Stimulated activated CD4-positive, alpha-beta T cell treated with anti-CD3 and anti-CD28 coated beads, Interleukin-4, amount 100 ng/mL, for 1 hour (primary cell): ENCODE data around the gene PIAS4.
"Not testable (repeated sequence)": the region's sequence is repeated elsewhere in the genome, so short reads cannot be mapped to it uniquely, and the experiment has no call there.

Source experiments
- DNase-seq: peaks from one replicate; pipeline ENCODE4 v3.0.0-alpha.2; 2020

The PIAS4 gene

DNA sequence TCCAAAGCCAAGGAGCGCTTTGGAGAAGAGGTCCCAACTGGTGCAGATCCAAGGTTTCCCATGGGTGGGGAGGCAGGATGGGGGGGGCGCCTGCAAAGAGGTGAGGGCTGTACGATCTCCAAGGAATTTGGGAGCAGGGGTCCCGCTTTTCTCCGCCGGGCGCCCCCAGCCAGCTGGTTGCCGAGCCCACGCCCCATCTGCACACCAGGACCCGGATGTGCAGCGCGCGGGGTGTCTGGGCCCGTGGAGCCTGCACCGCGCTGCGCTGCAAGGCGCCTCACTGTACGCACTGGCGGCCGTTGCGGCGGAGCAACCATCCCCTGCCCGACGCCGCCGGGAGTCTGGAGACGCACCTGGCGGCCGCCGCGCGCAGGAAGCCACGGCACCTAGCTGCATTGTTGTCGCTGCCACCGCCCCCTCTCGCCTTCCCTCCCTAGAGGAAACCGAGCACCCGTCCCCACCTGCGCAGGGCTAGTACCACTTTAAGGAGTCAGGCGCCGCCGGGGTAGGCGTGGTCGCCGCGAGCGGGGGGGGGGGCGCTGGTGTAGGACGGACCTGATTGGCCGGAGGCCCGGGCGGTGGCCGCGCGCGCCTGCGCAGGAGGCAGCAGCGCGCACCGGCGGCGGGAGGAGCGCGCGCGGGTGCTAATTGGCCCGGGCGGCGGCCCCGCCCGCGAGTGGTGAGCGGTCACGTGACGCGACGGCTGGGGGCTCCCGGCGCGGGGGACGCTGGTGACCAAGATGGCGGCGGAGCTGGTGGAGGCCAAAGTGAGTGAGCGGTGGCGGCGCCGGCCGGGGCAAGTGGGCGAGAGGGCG is at the start of gene PIAS4:
Gene PIAS4 (plus strand): TSS at position 716 of the 815 bp plus-strand sequence. CDS start 25 bp downstream, at position 741.
- DNase-seq: peak; percentile 93

DNA sequence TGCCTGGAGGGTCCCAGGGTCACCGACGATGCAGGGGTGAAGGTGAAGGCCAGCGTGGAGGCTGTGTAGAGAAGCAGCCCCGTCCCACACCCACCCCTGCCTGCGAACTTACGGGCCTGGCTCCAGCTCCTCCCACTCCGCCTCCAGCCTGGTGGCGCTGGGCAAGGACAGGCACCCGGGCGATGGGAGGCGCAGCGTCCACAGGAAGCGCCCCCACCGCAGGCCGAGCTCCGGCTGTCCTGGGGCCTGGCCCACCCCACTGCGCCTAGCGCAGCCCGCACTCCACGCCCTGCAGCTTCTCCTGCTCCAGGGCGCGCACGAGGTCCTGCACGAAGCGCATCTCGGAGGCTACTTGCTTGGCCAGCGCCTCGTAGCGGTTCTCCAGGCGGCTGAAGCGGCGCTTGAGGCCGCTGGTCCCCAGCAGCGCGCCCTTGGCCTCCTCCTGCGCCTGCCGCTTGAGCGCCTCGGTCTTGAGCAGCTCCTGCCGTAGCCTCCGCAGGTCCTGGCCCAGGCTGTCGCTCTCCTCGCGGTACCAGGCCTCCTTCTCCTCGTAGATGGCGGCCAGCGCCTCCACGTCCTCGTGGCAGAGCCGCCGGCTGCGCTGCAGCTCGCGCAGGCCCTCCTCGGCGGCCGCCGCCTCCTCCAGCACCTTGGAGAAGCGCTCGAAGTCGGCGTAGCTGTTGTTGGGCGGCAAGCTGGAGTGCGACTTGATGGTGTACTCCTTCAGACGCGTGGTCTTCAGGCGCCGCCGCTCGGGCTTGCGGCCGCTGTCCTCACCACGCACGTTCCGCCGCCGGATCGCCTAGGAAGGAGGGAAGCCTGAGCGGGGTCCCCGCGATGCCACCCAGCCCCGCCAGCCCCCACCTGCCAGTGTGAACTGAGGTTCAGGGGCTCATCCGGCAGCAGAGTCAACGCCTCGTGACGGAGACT is 48.4 kb upstream of the PIAS4 start:
- DNase-seq: no peak

GRCh38 chr19:3959766-3960131 is 47.8 kb upstream of the PIAS4 start:
- DNase-seq: no peak

DNA sequence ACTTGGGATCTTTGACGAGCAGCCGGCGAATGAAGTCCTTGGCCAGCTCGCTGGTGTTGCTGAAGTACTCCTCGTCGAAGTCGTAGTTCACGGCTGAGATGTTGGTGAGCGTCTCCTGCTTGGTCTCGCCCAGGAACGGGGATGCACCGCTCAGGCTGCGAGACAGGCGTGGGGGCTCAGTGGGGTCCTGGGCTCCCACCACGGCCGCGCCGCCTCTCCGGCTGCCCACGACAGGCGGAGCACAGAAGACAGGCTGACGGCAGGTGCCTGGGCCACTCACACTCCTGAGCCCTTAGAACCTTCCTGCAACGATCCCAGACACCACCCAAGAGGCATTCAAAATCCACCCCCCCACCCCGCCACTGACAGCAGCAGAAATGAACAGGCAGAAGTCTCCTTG is 46.5 kb upstream of the PIAS4 start:
- no peak for DNase-seq

DNA sequence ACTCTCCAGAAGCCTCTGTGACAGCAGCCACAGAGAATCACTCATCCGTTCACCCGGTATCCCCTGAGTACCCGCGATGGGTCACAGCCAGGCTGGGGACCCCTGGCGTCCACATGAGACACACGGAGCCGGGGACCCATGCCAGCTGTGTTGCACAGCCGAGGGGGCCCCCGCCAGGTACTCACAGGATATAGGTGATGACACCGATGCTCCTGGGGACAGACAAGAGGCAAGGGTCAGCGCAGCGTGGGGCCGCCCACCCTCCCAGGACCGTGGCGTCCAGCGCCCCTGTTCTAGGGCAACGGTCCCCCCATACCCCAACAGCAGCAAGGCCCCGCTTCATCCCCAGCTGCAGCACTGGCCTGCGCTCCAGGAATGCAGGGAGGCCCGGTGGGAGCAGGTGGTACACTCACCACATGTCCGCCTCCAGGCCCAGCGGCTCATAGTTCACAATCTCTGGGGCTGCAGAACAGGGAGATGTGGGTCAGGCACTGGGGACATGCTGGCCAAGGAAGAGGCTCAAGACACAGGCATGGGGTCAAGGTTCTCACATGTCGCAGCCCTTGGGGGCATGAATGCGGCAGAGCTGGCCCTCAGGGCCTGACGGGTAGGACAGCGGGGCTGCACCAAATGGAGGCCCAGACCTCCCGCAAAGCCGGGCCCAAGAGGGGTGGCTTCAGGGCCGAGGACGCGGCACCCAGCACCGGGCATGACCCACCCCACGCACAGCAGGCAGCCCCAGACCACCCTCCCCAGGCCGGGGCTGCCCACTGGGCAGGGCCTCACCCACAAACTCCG is 43.9 kb upstream of the PIAS4 start:
- no peak for DNase-seq

- DNase-seq: no peak
Measured at GRCh38 chr19:3964256-3965194, 43.0 kb upstream of the PIAS4 start.

- no peak for DNase-seq
Measured at GRCh38 chr19:3966051-3967017, 41.2 kb upstream of the PIAS4 start.

- DNase-seq: not testable (repeated sequence)
Measured at GRCh38 chr19:3967983-3968382, 39.6 kb upstream of the PIAS4 start.

DNA sequence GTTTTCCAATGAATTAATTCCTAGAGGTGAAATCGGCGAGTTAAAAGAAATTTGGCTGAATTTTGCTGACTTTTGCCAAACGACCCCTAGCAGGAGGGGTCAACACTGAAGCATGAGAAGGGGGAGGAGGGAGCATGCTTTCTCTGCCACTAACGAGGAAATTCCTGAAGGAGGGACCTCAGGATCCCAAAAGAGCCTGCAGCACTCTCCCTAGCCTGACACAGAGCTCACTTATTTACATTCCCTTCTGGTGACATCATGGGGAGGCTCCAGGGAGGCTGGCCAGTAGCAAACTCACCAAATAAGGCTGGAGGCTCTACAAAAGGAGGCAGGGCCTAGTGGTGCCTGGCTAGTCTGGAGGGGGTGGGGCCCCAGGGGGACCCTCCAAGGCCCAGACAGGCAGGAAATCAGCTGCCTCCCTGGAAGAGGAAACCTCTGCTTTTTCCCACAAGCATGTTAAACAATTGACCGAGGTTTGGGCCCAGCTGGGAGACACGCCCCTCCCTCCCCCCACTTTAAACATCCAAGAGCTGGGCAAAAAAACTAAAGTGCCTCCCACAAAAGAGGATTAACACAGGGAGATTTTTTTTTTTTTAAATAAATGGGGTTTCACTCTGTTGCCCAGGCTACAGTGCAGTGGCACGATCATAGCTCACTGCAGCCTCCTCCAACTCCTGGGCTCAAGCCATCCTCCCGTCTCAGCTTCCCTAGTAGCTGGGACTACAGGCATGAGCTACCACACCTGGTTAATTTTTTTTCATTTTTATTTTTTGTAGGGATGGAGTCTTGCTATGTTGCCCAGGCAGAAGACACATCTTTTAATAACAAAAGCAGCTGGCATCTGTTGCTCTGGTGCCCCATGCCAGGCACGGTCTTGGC is 38.7 kb upstream of the PIAS4 start:
- no peak for DNase-seq

DNA sequence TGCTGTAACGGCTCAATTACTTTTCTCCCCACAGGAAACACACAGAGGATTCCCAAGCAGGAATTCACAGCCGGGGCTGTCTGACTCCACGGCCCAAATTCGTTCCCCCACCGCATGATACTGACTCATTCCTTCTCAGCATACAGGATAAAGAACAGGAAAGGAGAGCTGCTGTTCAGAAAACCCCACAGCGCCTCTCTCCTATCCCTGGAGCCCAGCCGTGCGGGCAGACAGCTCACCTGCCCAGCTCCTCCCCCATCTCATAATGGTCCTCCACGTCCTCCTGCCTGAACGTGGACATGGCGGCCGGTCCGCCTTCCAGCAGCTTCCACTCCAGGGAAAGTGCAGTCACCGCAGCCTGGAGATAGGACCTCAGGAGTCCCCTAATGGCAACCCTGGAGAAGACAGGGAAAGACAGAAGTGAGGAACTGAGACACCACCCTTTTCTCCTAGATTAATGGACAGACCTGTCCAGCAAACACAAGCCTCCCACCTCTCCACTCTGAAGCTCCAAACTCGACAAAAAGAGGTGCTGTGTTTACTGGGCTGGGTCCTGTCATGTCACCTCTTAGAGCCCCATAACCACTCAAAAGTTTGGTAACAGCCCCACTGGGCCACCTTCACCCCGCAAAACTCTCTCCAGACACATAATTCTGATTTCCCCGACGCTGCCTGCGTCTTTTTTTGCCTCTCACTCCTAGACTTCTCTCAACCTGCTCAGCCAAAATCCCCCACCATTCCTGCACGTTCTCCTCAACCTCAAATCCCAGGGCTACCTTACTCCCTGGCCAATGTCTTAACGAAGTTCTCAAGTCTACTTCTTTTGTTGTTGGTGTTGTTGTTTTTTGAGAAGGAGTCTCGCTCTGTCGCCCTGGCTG is 37.9 kb upstream of the PIAS4 start:
- no peak for DNase-seq

GRCh38 chr19:3970313-3970807 is 37.2 kb upstream of the PIAS4 start:
- no peak for DNase-seq

- DNase-seq: peak; percentile 93
Measured at GRCh38 chr19:3970808-3971598, 36.5 kb upstream of the PIAS4 start, which contains the start of gene DAPK3. DAPK3 (minus strand) TSS chr19:3971099; CDS start chr19:3969735, 1,364 bp downstream.

- DNase-seq: no peak
Measured at GRCh38 chr19:3975144-3975543, 32.4 kb upstream of the PIAS4 start.

DNA sequence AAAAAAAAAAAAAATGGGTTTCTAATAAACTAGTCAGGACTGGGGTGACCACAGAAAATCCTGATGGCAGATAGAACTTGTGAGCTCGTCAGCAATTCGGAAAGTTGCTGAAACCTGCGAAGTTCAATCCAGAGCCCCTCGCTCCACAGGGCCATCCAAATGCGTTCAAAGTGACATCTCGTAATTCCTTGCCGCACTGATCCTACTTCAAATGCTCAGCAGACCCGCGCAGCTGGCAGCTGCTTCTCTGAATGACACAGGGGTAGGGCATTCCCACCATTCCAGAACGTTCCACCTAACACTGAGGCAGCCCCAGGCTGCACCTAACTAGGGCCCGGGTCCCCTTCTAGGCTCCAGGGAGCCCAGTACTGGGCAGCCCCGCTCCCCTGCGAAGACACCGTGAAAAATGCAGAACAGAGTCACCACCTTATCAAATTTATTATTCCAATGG is 31.9 kb upstream of the PIAS4 start:
- DNase-seq: no peak

DNA sequence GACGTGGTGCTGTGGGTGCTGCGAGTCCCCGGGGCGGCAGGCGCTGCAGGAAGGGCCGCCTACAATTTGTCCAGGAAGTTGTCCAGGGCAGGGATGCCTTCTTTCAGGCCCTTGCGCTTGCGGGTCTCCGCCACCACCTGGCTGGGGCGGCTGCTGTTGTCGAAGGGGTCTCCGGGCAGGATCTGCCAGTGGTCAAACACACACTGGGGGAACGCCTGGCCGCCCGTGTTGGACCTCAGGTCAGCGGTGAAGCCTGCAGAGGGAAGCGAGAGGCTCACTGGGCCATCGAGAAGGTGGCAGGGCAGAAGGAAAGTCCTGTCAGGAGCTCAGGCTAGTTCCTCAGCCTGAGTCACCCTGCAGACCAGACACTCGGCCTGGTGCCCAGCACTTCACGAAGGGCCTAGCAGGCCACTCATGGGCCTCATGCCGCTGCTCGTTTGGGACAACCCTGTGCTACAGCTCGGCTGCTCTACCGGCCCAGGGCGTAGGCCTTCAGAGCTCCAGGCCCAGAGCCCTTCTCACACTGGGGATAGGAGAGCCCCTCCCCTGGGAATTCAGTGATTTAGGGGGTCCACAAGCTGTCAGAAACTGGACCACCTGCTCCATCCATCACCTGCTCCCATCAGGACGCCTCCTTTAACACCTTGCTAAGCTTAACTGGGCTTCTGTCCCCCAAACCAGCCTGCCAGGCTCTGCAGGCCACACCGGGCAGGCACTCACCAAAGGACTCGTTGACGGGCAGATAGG is 30.9 kb upstream of the PIAS4 start:
- no peak for DNase-seq
